HG02943 (cell line): ENCODE data around the gene FBH1.
"Not testable (repeated sequence)": the region's sequence is repeated elsewhere in the genome, so short reads cannot be mapped to it uniquely, and the experiment has no call there.

Experiments
- ATAC-seq: cut with Tn5 transposase; IDR thresholded peaks from one replicate; pipeline ENCODE4 v1.9.1; 2021; ENCODE audit warnings: mild to moderate bottlenecking, low read depth, moderate library complexity; ENCODE audit not compliant: unreplicated experiment

The FBH1 gene

GRCh38 chr10:5873515-5873995, 16.5 kb upstream of the FBH1 start:
- ATAC-seq, result peak; percentile 85

GRCh38 chr10:5876181-5876768, 13.8 kb upstream of the FBH1 start:
- no peak for ATAC-seq

GRCh38 chr10:5877041-5877440, 13.0 kb upstream of the FBH1 start:
- ATAC-seq, result not testable (repeated sequence)

GRCh38 chr10:5882961-5883360, 7.1 kb upstream of the FBH1 start:
- ATAC-seq, result no peak

GRCh38 chr10:5885619-5886018, 4.4 kb upstream of the FBH1 start:
- no peak for ATAC-seq

GRCh38 chr10:5887029-5887428, 3.0 kb upstream of the FBH1 start:
- ATAC-seq, result no peak

- ATAC-seq, result no peak
These were observed 2.4 kb upstream of the FBH1 start for GRCh38 chr10:5887641-5888040.

GRCh38 chr10:5888351-5888750, 1.7 kb upstream of the FBH1 start:
- no peak for ATAC-seq

GRCh38 chr10:5888843-5889623, 1.0 kb upstream of the FBH1 start:
- ATAC-seq, result peak; percentile 36

- ATAC-seq, result peak; percentile 6
These were observed 441 bp downstream of the FBH1 start for GRCh38 chr10:5890452-5890915.

- ATAC-seq, result no peak
These were observed 966 bp downstream of the FBH1 start for GRCh38 chr10:5891009-5891408.

- no peak for ATAC-seq
These were observed 2.0 kb downstream of the FBH1 start for GRCh38 chr10:5892007-5892406.

- no peak for ATAC-seq
These were observed 3.3 kb downstream of the FBH1 start for GRCh38 chr10:5893321-5893720.

GRCh38 chr10:5894403-5894802, 4.4 kb downstream of the FBH1 start:
- ATAC-seq, result no peak

- no peak for ATAC-seq
These were observed 4.8 kb downstream of the FBH1 start for GRCh38 chr10:5894873-5895272.

- peak; percentile 10 for ATAC-seq
These were observed 5.3 kb downstream of the FBH1 start for GRCh38 chr10:5895365-5895764.

GRCh38 chr10:5895804-5896203, 5.8 kb downstream of the FBH1 start:
- peak; percentile 69 for ATAC-seq

- ATAC-seq, result no peak
These were observed 6.4 kb downstream of the FBH1 start for GRCh38 chr10:5896208-5897052.

- ATAC-seq, result no peak
These were observed 7.0 kb downstream of the FBH1 start for GRCh38 chr10:5897053-5897340.

GRCh38 chr10:5897504-5897903, 7.5 kb downstream of the FBH1 start:
- ATAC-seq, result no peak

GRCh38 chr10:5898163-5898562, 8.1 kb downstream of the FBH1 start:
- ATAC-seq, result no peak
